Astrocyte of the cerebellum (primary cell): Measurements from ENCODE around the gene MEGF6.

Experiments
- DNase-seq: peaks from one replicate; pipeline ENCODE4 v3.0.0-alpha.2; 2011; ENCODE audit warnings: low read depth
- H3K4me3 ChIP-seq: 2 replicates; pipeline ENCODE4 v1.5.1; 2011; ENCODE audit warnings: mild to moderate bottlenecking, low read depth, low read length, moderate library complexity
- CTCF ChIP-seq: IDR thresholded peaks from 2 replicates; pipeline ENCODE4 v1.5.1; 2012; ENCODE audit warnings: low read length, low read depth, moderate library complexity, mild to moderate bottlenecking; ENCODE audit errors: missing control alignments
- in situ Hi-C: cut with HindIII; loops from 2 replicates; pipeline ENCODE4 v1.10.0; 2017; ENCODE audit warnings: low sequenced_read_pairs

The MEGF6 gene

DNA sequence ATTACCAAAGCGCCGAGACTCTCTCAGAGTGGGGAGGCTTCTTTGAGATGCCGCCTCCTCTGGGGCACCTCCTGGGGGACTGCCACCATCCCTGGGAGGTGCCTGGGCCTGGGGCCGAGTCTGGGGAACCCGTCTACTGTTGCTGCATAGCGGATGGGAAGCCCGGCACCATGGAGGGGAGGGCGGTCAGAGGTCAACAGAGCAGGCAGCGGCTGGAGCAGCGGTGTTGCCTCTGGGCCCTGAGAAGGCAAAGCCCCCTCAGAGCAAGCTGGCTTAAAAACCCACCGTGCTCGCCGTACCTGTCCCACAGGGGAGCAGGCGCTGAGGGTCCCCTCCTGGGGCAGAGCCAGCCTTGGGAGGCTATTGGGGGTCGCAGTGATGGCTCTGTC lies 94.8 kb downstream of the MEGF6 start:
- no peak for TF ChIP-seq CTCF
- no peak overlapping the region for H3K4me3 ChIP-seq
- in situ Hi-C loops = no loop called here
- no peak for DNase-seq

DNA sequence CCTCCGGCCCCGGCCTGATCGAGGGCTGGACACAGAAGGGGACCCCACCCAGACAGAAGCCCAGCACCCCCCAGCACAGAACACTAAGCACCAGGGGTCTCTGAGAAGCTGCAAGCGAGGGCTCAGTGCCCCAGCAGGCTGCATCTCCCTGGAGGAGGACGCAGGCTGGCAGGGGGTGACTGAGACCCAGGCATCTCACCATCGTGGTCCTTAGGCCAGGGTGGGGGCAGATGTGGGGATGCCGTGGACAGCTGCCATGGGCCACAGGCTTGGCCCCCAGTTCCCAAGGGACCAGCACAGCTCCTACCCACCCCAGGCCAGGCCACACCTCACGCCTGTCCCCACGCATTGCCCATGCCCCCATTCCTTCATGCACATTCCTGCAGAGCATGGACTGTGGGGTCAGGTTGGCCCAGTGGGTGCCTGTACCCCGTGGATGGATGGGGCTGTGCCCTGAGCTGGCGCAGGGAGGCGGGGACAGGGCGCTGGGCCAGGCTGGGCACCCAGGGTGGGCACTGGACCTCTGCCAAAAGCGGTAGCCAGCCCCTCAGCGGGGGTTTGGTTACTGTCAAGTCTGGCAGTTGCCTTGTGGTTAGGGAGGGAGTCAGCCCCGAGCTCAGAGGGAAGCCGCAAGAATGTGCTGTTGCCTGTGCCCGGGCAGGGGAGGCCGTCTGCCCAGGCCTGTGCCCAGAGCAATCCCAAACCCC lies 95.4 kb downstream of the MEGF6 start:
- in situ Hi-C loops = no loop called here
- TF ChIP-seq CTCF = no peak
- no peak overlapping the region for H3K4me3 ChIP-seq
- DNase-seq = no peak

DNA sequence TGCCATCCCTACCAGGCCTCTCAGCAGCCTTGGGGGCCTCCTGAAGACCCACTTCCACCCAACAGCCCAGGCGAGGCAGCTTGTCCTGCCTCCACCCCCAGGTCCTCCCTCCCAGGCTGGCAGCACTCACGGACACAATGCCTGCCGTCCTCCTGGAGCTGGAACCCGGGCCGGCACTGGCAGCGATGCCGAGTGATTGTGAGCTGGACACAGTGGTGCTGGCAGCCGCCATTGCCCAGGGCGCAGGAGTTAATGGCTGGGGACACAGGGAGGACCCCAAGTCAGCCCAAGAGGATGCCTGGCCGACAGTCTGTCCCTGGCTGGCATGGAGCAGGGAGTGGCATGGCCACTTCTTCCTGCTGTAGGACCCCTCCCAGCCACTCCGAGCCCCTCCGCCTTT lies 96.0 kb downstream of the MEGF6 start:
- no peak overlapping the region for H3K4me3 ChIP-seq
- DNase-seq = no peak
- no peak for TF ChIP-seq CTCF
- in situ Hi-C loops = no loop called here

DNA sequence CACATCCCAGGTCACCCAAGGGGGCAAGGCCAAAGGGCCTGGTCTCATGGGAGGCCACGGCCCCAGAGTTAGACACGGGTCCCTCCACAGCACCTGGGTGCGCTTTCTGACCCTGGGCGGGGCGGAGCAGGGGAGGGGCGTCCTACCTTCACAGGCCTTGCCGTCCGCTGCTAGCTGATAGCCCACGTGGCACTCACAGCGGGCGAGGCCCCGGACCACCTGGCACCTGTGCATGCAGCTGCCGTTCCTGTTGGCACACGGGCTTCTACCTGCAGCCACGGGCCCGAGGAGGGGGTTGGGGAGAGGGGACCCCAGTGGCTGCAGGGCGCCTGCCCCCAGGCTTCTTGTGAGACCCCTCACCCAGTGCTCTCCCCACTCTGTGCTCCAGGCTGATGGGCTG lies 96.9 kb downstream of the MEGF6 start:
- DNase-seq = no peak
- in situ Hi-C loops = no loop called here
- H3K4me3 ChIP-seq = no peak overlapping the region
- no peak for TF ChIP-seq CTCF

GRCh38 chr1:3511856-3512255 lies 99.5 kb downstream of the MEGF6 start:
- no peak overlapping the region for H3K4me3 ChIP-seq
- DNase-seq = no peak
- in situ Hi-C loops = no loop called here
- TF ChIP-seq CTCF = no peak

- no peak overlapping the region for H3K4me3 ChIP-seq
- no peak for DNase-seq
- no peak for TF ChIP-seq CTCF
- in situ Hi-C loops = no loop called here
These were observed 100.0 kb downstream of the MEGF6 start for GRCh38 chr1:3511306-3511705.

GRCh38 chr1:3510956-3511250 lies 100.4 kb downstream of the MEGF6 start:
- H3K4me3 ChIP-seq = no peak overlapping the region
- in situ Hi-C loops = no loop called here
- no peak for TF ChIP-seq CTCF
- no peak for DNase-seq
